Measurements from ENCODE around the gene MYOC. TPM values are rescaled to one million over a fixed set of nuclear protein-coding genes. Genes with fewer than 3 reads are reported as not detected.

Gene MYOC
- total RNA-seq, 1 experiment from 2014 or later: not detected

DNA sequence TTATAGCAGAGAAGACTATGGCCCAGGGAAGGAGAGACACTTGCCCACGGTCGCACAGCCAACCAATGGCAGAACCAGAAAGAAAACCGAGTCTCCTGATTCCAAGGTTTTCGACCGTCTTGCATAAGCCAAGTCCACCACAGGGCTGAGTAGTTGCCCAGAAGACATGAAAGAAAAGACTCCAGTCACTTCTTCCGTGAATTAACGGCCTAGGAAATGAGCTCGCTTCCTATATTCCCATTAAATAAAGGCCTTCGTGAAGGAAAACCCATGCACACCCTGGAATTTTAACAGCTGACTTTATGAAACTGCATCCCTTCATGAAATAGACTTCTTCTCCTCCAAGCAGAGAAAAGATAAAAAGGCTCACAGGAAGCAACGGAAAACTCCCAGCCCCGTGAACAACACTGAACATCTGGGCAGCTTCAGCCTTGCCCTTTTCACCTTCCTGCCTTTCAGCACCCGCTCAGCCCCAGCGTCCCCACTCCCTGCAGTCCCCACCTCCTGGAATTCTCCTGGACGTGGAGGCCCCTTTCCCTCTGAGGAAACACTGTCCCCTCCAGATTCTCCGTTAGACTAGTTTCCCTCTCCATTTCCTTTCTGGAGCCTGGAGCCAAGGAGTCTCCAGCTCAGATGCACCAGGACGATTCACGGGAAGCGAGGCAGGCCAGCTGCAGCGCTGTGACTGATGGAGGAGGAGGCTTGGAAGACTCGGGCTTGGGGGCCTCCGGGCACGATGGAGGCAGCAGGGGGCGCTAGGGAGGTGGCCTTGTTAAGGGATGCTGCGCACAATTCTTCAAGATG is 2.7 kb upstream of the MYOC start:
- ChIA-PET POLR2A (interaction anchor here (1.0 kb wide), 1 partner anchor 10 kb away, joined by 3 read pairs; no protein-coding TSS in a partner anchor), RAD21 (ENCODE audit: low non-redundant PET in 1 of 2, low total read pairs in 2 of 2, uncharacterized antibody in 2 of 2, unreplicated experiment in 2 of 2) (no interaction called here), CTCF (interaction anchor here (0.6 to 2.1 kb wide), 8 partner anchors 11 to 331 kb away, joined by 3 to 10 read pairs (median 3); no protein-coding TSS in a partner anchor)
- H3K27ac ChIP-seq (ENCODE audit: low read depth, low read length): no peak overlapping the region
- ATAC-seq: peak; percentile 92
- no peak overlapping the region for H3K4me3 ChIP-seq (replicated peaks in 1 of 2; ENCODE audit: low read depth in 1 of 2, low read length in 2 of 2)
- H4K20me1 ChIP-seq (ENCODE audit: insufficient read depth): no peaks in the 10 kb centered on the region
- TF ChIP-seq EGR1 (IDR thresholded peaks at IDR 0.05; ENCODE audit: low read depth) (no peak), CTCF (IDR thresholded peaks at IDR 0.05 in 2 of 3, conservative IDR thresholded peaks at IDR 0.05 in 1 of 3; ENCODE audit: borderline replicate concordance in 1 of 3, insufficient read depth in 1 of 3, low read depth in 2 of 3, low read length in 2 of 3) (peak; percentile 40 to 80 (median 75); a peak in 5 of 6 replicates), CBX3 (IDR thresholded peaks at IDR 0.05; ENCODE audit: low read depth) (no peak), ATF3 (IDR thresholded peaks at IDR 0.05) (no peak), ELF1 (IDR thresholded peaks at IDR 0.05; ENCODE audit: borderline replicate concordance, low read depth) (no peak), TCF7L2 (IDR thresholded peaks at IDR 0.05; ENCODE audit: borderline replicate concordance, extremely low read depth, insufficient read depth, insufficient read length) (no peak), EZH2phosphoT487 (IDR thresholded peaks at IDR 0.05; ENCODE audit: borderline replicate concordance) (no peak), RAD21 (IDR thresholded peaks at IDR 0.05; ENCODE audit: low read depth) (peak; percentile 46)
- TF ChIP-seq, protein P1, sequence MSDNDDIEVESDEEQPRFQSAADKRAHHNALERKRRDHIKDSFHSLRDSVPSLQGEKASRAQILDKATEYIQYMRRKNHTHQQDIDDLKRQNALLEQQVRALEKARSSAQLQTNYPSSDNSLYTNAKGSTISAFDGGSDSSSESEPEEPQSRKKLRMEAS (IDR thresholded peaks at IDR 0.05): no peak
- H3K79me2 ChIP-seq (ENCODE audit: insufficient read depth, low read length): no peaks in the 10 kb centered on the region
- H3K4me2 ChIP-seq (ENCODE audit: low read length): peak overlapping the region; percentile 4; the same call in 1 of the 2 replicates
- H3K4me1 ChIP-seq (ENCODE audit: control insufficient read depth in 1 of 2, insufficient read depth in 2 of 2, low read length in 2 of 2): peaks cover 0 to 12% of the 10 kb centered on the region in 2 experiments; a peak in 3 of 4 replicates
- no TSS peak for BruUV-seq (replicated peaks)
- no peak overlapping the region for H3K9ac ChIP-seq (ENCODE audit: low read length)
- DNase-seq (ENCODE audit: low read depth, low spot score): peak; percentile 18
- H3K36me3 ChIP-seq (ENCODE audit: control insufficient read depth in 1 of 2, insufficient read depth in 2 of 2, low read length in 2 of 2): no peaks in the 10 kb centered on the region
- no peaks in the 10 kb centered on the region for H3K27me3 ChIP-seq (ENCODE audit: insufficient read depth, low read length)
- H3K9me2 ChIP-seq (ENCODE audit: insufficient read depth): no peaks in the 10 kb centered on the region
- intact Hi-C loops (cut with micrococcal nuclease): no loop called here
- no peaks in the 10 kb centered on the region for H3K9me3 ChIP-seq (ENCODE audit: control insufficient read depth in 1 of 2, insufficient read depth in 1 of 2, low read depth in 1 of 2, low read length in 2 of 2)
- peak overlapping the region; percentile 19 for H2AFZ ChIP-seq (ENCODE audit: low read depth, low read length, poor library complexity, severe bottlenecking)
